ENCODE measurements around the gene MMD2.
A peak's percentile ranks its signal among the peaks of the same experiment; 100 is the strongest.

The MMD2 gene

GRCh38 chr7:4861227-4861626 is 97.8 kb downstream of the MMD2 start:
- Histone ChIP-seq H3K9ac (no peak overlapping the region), H3K4me1 (peaks cover 0 to 7% (median 0%) of the 10 kb centered on the region in 10 experiments; a peak in 1 of 20 replicates), H3K9me3 (replicated peaks in 1 of 11) (peaks cover 30 to 47% (median 35%) of the 10 kb centered on the region in 11 experiments), H3K27me3 (no peaks in the 10 kb centered on the region), H3K4me2 (no peak overlapping the region), H3K4me3 (no peak overlapping the region), H3K27ac (no peak overlapping the region), H4K20me1 (no peaks in the 10 kb centered on the region), H3K36me3 (peaks cover 0 to 22% (median 11%) of the 10 kb centered on the region in 11 experiments; a peak in 11 of 22 replicates)
- no peak for TF ChIP-seq Cebpa-rat (IDR thresholded peaks at IDR 0.05)

GRCh38 chr7:4857189-4857588 is 101.8 kb downstream of the MMD2 start:
- H4K20me1 ChIP-seq: no peaks in the 10 kb centered on the region
- H3K9me3 ChIP-seq (replicated peaks in 1 of 11): peaks cover 12 to 28% (median 23%) of the 10 kb centered on the region in 11 experiments
- no peak overlapping the region for H3K27ac ChIP-seq
- peaks cover 0 to 8% (median 6%) of the 10 kb centered on the region in 11 experiments; a peak in 7 of 22 replicates for H3K36me3 ChIP-seq
- peaks cover 3 to 11% (median 7%) of the 10 kb centered on the region in 10 experiments; a peak in 15 of 20 replicates for H3K4me1 ChIP-seq
- H3K4me3 ChIP-seq: no peak overlapping the region
- no peak overlapping the region for H3K9ac ChIP-seq
- no peak for TF ChIP-seq Cebpa-rat (IDR thresholded peaks at IDR 0.05)
- no peaks in the 10 kb centered on the region for H3K27me3 ChIP-seq
- peak overlapping the region in 1 of 11 experiments; percentile 12; a peak in 1 of 22 replicates for H3K4me2 ChIP-seq

- no peak overlapping the region for H3K4me3 ChIP-seq
- H3K4me1 ChIP-seq: peaks cover 7 to 18% (median 14%) of the 10 kb centered on the region in 10 experiments; a peak in 15 of 20 replicates
- TF ChIP-seq Cebpa-rat (IDR thresholded peaks at IDR 0.05): no peak
- no peak overlapping the region for H3K27ac ChIP-seq
- no peak overlapping the region for H3K4me2 ChIP-seq
- H3K9ac ChIP-seq: no peak overlapping the region
- no peaks in the 10 kb centered on the region for H4K20me1 ChIP-seq
- peaks cover 0 to 5% (median 0%) of the 10 kb centered on the region in 11 experiments; a peak in 5 of 22 replicates for H3K36me3 ChIP-seq
- no peaks in the 10 kb centered on the region for H3K27me3 ChIP-seq
- H3K9me3 ChIP-seq (replicated peaks in 1 of 11): peaks cover 6 to 28% (median 20%) of the 10 kb centered on the region in 11 experiments; a peak in 20 of 22 replicates
These were observed 102.5 kb downstream of the MMD2 start for GRCh38 chr7:4856336-4857057.
